Posterior vena cava (tissue), 2 donors: ENCODE results near the gene ZNF276. TPM values are rescaled to one million over a fixed set of nuclear protein-coding genes. Genes with fewer than 3 reads are reported as not detected.
"Not testable (repeated sequence)": the region's sequence is repeated elsewhere in the genome, so short reads cannot be mapped to it uniquely, and the experiment has no call there.

Source experiments
- DNase-seq: peaks from one replicate; pipeline ENCODE4 v3.0.0-alpha.2; 2020; ENCODE audit warnings: low spot score
- intact Hi-C, 2 donors: fragments of 100-400 bp; cut with DNase I; formaldehyde crosslinking; loops; one replicate each; pipeline versions ENCODE4 v1.14.1 to v1.14.2; 2022 to 2023
- total RNA-seq, 2 donors: library from RNA; stranded (reverse); fragmentation: NEBNext Ultra II Directional; extraction: Animal tissue kit (Norgen Biotek cat#: 25700); gene quantifications; one replicate each; pipeline ENCODE4 v1.2.1, GENCODE V29; 2021
- donor health status: DM: yes; HTN: yes; CAD: no.
- donor health status: DM: yes; HTN: yes; CAD: no.

Gene ZNF276
- total RNA-seq, 2 donors from 2014 or later: 16.4 to 17.4 TPM

DNA sequence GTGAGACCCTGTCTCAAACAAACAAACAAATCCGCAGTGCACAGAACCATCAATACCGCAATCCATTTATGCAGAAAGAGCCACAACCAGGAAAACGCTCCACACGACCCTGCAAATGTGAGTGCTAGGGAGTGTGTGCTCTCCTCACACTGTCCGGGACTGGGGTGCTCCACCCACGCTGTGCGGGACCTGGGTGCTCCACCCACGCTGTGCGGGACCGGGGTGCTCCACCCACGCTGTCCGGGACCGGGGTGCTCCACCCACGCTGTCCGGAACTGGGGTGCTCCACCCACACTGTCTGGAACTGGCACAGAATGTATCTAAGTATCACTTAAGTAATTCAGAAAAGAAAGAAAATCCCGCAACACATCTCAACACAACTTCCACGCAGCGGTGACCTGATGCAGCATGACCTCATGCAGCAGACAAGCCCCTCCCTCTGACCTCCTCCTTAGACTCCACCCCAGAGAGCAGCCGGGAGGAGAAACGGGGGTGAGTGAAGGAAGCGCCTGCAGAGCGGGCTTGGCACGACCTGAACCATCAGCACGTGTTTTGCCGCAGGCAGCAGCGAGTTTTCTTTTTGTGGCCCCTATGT is 38.5 kb downstream of the ZNF276 start:
- intact Hi-C loops: no loop called here

GRCh38 chr16:89761304-89761922 is 40.1 kb downstream of the ZNF276 start:
- intact Hi-C loops: no loop called here

More for the DNA sequence above, 38.5 kb downstream of the ZNF276 start:
- DNase-seq: no peak

DNA sequence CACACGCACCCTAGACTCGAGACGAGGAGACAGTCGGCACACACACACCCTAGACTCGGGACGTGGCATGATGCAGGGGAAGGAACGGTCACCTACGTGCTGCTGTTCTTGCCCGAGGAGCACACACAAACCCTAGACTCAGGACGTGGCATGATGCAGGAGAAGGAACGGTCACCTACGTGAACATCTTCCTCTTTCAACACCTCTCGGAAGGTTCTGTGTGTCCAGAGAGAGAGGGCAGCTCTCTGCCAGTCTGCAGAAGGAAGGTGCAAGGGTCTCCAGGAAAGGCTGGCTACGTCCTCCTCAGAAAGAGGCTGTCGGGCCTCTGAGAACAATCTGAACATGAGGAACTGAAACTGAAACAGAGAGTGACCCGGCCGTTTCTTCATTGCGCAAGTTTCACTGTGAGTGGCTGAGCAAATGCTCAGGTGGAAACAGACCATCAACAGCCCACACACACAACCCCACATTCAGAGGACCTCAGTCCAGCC is 43.4 kb downstream of the ZNF276 start:
- no peak for DNase-seq
- intact Hi-C loops: no loop called here

More at GRCh38 chr16:89761304-89761922, 40.1 kb downstream of the ZNF276 start:
- no peak for DNase-seq

- no peak for DNase-seq
- intact Hi-C loops: no loop called here
Observed at GRCh38 chr16:89765292-89765830, 44.0 kb downstream of the ZNF276 start.

DNA sequence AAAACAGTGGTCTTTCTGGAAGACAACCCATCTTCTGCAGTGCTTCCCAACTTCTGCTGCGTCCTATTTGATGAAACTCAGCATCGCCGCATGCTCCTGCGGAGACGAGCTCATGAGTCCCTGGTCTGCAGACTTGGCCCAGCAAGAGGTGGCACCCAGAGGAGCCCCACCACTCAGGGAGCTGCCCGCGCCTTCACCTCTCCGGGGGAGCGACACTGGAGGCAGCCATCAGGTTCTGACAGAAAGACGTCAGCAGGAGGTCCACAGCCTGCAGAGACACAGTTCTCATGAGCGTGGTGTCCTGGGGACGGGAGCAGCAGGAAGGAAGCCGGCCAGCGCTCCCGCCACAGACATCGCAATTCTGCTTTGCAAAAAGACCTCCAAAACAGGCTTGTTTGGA is 49.0 kb downstream of the ZNF276 start:
- intact Hi-C loops: no loop called here
- DNase-seq: no peak

DNA sequence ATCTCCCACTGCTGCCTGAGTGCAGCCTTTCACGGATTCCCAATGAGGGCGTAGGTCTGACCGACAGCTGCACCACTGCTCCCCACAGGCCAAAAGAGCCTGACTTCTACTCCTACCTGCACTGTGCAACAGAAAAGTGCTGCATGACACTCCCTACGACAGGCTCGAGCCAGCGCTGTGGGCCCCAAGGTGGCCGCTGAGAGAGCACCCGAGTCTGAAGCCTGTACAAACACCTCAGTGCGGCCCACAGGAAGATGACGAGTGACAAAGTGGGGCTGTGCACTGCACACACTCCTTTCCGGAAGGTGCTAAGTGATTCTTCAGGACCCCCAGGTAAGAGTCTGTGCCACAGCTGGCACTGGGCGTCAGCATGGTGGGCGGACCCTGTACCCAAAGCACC is 53.9 kb downstream of the ZNF276 start:
- no peak for DNase-seq
- intact Hi-C loops: no loop called here

GRCh38 chr16:89778211-89778610 is 56.9 kb downstream of the ZNF276 start:
- DNase-seq, intact Hi-C loops: not testable (repeated sequence)

- intact Hi-C loops: no loop called here
- no peak for DNase-seq
Observed at GRCh38 chr16:89779231-89779908, 58.0 kb downstream of the ZNF276 start.

DNA sequence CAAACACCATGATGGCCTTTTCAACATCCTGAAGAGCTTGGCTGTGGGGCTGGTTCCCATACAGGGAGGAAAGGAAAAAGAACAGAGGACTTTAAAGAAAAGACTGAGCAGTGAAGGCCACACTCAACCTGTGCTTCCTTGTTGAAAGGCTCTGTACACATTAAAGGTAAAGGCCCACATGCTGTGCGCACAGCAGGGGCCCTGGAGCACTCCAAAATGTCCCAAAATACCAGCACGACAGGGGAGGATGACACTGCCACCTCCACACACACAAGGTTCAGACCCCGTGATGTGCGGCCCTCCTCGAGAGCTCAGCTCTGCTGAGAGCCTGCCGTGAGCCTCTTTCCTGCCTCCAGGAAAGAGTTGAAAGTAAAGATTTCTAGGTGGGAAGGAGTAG is 58.6 kb downstream of the ZNF276 start:
- intact Hi-C loops: no loop called here
- DNase-seq: no peak

- intact Hi-C loops: no loop called here
- DNase-seq: no peak
Observed at GRCh38 chr16:89782489-89782888, 61.2 kb downstream of the ZNF276 start.

GRCh38 chr16:89783952-89784351 is 62.6 kb downstream of the ZNF276 start:
- DNase-seq, intact Hi-C loops: not testable (repeated sequence)

- no peak for DNase-seq
- intact Hi-C loops: no loop called here
Observed at GRCh38 chr16:89784406-89784805, 63.1 kb downstream of the ZNF276 start.

DNA sequence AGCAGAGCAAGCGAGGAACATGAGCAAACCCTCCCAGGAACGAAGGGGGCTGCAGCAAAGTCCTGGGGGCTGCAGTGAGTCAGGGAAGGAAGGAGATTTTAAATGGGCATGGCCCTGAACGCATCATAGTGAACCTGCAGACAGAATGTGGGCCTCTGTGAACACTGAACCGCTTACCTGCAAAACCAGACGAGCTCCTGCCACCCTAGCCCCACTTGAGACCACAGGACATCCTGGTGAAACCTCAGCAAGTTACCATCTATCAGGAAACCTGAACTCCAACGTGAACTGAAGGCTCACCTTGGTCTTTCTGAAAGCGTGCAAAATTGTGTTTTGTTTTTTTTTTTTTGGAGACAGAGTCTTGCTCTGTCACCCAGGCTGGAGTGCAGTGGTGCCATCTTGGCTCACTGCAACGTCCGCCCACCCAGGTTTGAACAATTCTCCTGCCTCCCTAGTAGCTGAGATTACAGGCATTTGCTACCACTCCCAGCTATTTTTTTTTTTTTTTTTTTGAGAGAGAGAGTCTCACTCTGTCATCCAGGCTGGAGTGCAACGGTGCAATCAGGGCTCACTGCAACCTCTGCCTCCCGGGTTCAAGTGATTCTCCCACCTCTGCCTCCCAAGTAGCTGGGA is 64.3 kb downstream of the ZNF276 start:
- intact Hi-C loops: no loop called here
- DNase-seq: no peak

GRCh38 chr16:89786474-89787364 is 65.4 kb downstream of the ZNF276 start:
- intact Hi-C loops: no loop called here
- DNase-seq: no peak

- no peak for DNase-seq
- intact Hi-C loops: no loop called here
Observed at GRCh38 chr16:89787365-89787805, 66.0 kb downstream of the ZNF276 start.
